Activated CD8-positive, alpha-beta T cell treated with anti-CD3 and anti-CD28 coated beads for 36 hours (primary cell): Measurements from ENCODE around the gene NEK6. TPM values are rescaled to one million over a fixed set of nuclear protein-coding genes. Genes with fewer than 3 reads are reported as not detected.

ENCODE experiments used
- ATAC-seq: fragments of 200-7000 bp; cut with Tn5 transposase; one replicate; pipeline ENCODE4 v1.10.0; 2021; ENCODE audit warnings: mild to moderate bottlenecking, moderate library complexity
- CTCF ChIA-PET: fragments of 350-600 bp; sonication (Branson Sonifier 250); formaldehyde crosslinking; loops from one replicate; lab custom pipeline; 2021; ENCODE audit warnings: antibody characterized with exemption; lab: Charles Lee
- POLR2A ChIA-PET: fragments of 350-600 bp; sonication (Branson Sonifier 250); formaldehyde crosslinking; loops from one replicate; lab custom pipeline; 2021; ENCODE audit warnings: antibody characterized with exemption; lab: Charles Lee
- DNase-seq: peaks from one replicate; pipeline ENCODE4 v3.0.0-alpha.2; 2020
- H3K27ac Mint-ChIP-seq: one replicate; pipeline ENCODE4 v1.8.0; 2021; ENCODE audit warnings: mild to moderate bottlenecking, mixed read lengths
- H3K27me3 Mint-ChIP-seq: one replicate; pipeline ENCODE4 v1.8.0; 2021; ENCODE audit warnings: mixed read lengths
- H3K36me3 Mint-ChIP-seq: one replicate; pipeline ENCODE4 v1.8.0; 2021; ENCODE audit warnings: low read depth, mixed read lengths
- H3K4me1 Mint-ChIP-seq: one replicate; pipeline ENCODE4 v1.8.0; 2021; ENCODE audit warnings: low read depth, mixed read lengths
- H3K4me3 Mint-ChIP-seq: one replicate; pipeline ENCODE4 v1.8.0; 2021; ENCODE audit warnings: mild to moderate bottlenecking, moderate library complexity, mixed read lengths
- H3K9me3 Mint-ChIP-seq: one replicate; pipeline ENCODE4 v1.8.0; 2021; ENCODE audit warnings: mixed read lengths
- CTCF ChIP-seq: fragments of 200-600 bp; IDR thresholded peaks from one replicate; pipeline ENCODE4 v1.8.0; 2022; ENCODE audit warnings: antibody characterized with exemption, mild to moderate bottlenecking
- intact Hi-C: fragments of 100-400 bp; cut with micrococcal nuclease; formaldehyde crosslinking; loops from one replicate; pipeline ENCODE4 v1.10.0; 2022
- total RNA-seq, 2 experiments: library from RNA; stranded (reverse); gene quantifications; one replicate each; pipeline ENCODE4 v1.2.3, GENCODE V29; 2021

The NEK6 gene
- total RNA-seq, 2 experiments from 2014 or later, result 20.2 to 21.8 TPM

GRCh38 chr9:124217836-124218437 lies 39.8 kb upstream of the NEK6 start:
- ChIA-PET POLR2A (interaction anchor here (0.8 to 1.5 kb wide), 5 partner anchors 9 to 39 kb away, joined by 3 to 8 read pairs (median 4); no protein-coding TSS in a partner anchor), CTCF (interaction anchor here (0.7 to 2.1 kb wide), 6 partner anchors 12 to 574 kb away, joined by 3 to 8 read pairs (median 3); no protein-coding TSS in a partner anchor)
- ATAC-seq (no peak), DNase-seq (no peak)
- intact Hi-C loops, result loop anchor here (5.0 kb wide), 1 partner anchor 34 kb away; no protein-coding TSS in a partner anchor
- no peak for TF ChIP-seq CTCF
- H3K27ac Mint-ChIP-seq, result no peak overlapping the region
- peaks cover 1% of the 10 kb centered on the region for H3K27me3 Mint-ChIP-seq
- peaks cover 53% of the 10 kb centered on the region for H3K4me1 Mint-ChIP-seq
- no peaks in the 10 kb centered on the region for H3K9me3 Mint-ChIP-seq
- no peaks in the 10 kb centered on the region for H3K36me3 Mint-ChIP-seq
- H3K4me3 Mint-ChIP-seq, result no peak overlapping the region

GRCh38 chr9:124218438-124218982 lies 39.2 kb upstream of the NEK6 start:
- Mint-ChIP-seq H3K4me3 (no peak overlapping the region), H3K9me3 (no peaks in the 10 kb centered on the region)

GRCh38 chr9:124218987-124219461 lies 38.7 kb upstream of the NEK6 start:
- no peak for ATAC-seq
- H3K27ac Mint-ChIP-seq, result peak overlapping the region; percentile 42

More at GRCh38 chr9:124218438-124218982, 39.2 kb upstream of the NEK6 start:
- CTCF ChIA-PET, result interaction anchor here (1.2 kb wide), 1 partner anchor 21 kb away, joined by 7 read pairs; no protein-coding TSS in a partner anchor
- intact Hi-C loops, result loop anchor here (5.0 kb wide), 1 partner anchor 34 kb away; no protein-coding TSS in a partner anchor
- Mint-ChIP-seq H3K4me1 (peaks cover 53% of the 10 kb centered on the region), H3K36me3 (no peaks in the 10 kb centered on the region), H3K27me3 (peaks cover 1% of the 10 kb centered on the region), H3K27ac (peak overlapping the region; percentile 42)
- DNase-seq, result peak; percentile 85
- no peak for TF ChIP-seq CTCF
- POLR2A ChIA-PET, result interaction anchor here (0.8 to 0.9 kb wide), 2 partner anchors 10 to 16 kb away, joined by 3 to 5 read pairs; no protein-coding TSS in a partner anchor
- peak; percentile 57 for ATAC-seq

DNA sequence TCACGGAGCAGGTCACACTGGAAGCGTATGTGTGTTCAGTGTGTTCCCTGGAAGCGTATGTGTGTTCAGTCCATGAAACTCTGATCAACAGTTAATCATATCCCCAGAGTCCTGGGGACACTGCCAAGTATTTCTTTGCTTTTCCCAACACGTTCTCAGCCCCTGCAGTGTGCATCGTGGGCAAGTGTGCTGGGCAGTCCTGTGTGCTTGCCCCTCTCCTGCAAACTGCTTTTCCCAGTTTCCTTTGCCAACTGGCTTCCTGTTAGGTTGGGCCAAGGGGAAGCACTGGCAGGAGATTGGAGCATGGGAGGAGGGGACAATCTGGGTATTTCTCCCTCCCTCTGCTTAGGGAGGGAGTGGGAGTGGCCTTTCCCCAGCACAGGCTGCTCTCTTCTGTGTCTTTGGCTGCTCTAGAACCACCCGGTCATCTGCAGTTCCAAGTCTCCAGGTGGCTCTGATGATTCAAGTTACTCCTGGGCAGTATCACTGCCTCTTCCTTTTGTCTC lies 36.8 kb upstream of the NEK6 start:
- ChIA-PET POLR2A (no interaction called here), CTCF (interaction anchor here (1.4 kb wide), 1 partner anchor 9 kb away, joined by 3 read pairs; no protein-coding TSS in a partner anchor)
- no peak for TF ChIP-seq CTCF
- H3K27ac Mint-ChIP-seq, result no peak overlapping the region
- peaks cover 4% of the 10 kb centered on the region for H3K27me3 Mint-ChIP-seq
- peaks cover 34% of the 10 kb centered on the region for H3K4me1 Mint-ChIP-seq
- H3K4me3 Mint-ChIP-seq, result no peak overlapping the region
- H3K9me3 Mint-ChIP-seq, result no peaks in the 10 kb centered on the region
- ATAC-seq, result no peak
- DNase-seq, result no peak
- H3K36me3 Mint-ChIP-seq, result no peaks in the 10 kb centered on the region
- intact Hi-C loops, result no loop called here

More at GRCh38 chr9:124218987-124219461, 38.7 kb upstream of the NEK6 start:
- Mint-ChIP-seq H3K4me3 (no peak overlapping the region), H3K36me3 (no peaks in the 10 kb centered on the region), H3K4me1 (peaks cover 51% of the 10 kb centered on the region), H3K27me3 (peaks cover 1% of the 10 kb centered on the region), H3K9me3 (no peaks in the 10 kb centered on the region)
- no peak for DNase-seq
- CTCF ChIA-PET, result no interaction called here
- no peak for TF ChIP-seq CTCF
- POLR2A ChIA-PET, result interaction anchor here (0.9 kb wide), 1 partner anchor 10 kb away, joined by 5 read pairs; no protein-coding TSS in a partner anchor
- intact Hi-C loops, result loop anchor here (5.0 kb wide), 1 partner anchor 33 kb away; no protein-coding TSS in a partner anchor
